Measurements from ENCODE around the gene PAGE2B.
"Not testable (repeated sequence)": the region's sequence is repeated elsewhere in the genome, so short reads cannot be mapped to it uniquely, and the experiment has no call there.

Gene PAGE2B

DNA sequence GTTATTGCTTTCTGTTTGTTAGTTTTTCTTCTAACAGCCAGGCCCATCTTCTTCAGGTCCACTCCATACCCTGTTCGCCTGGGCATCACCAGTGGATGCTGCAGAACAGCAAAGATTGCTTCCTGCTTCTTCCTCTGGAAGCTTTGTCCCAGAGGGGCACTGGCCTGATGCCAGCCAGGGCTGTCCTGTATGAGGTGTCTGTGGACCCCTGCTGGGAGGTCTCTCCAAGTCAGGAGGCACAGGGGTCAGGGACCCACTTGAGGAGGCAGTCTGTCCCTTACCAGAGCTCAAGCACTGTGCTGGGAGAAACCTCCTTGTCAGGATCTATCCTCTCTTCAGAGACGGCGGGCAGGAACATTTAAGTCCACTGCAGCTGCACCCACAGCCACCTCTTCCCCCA, 2.5 kb upstream of the PAGE2B start:
- Mint-ChIP-seq H3K4me1 (ENCODE audit: low read depth) (no peaks in the 10 kb centered on the region), H3K27me3 (peaks cover 77% of the 10 kb centered on the region), H3K36me3 (ENCODE audit: low read depth) (no peaks in the 10 kb centered on the region), H3K4me3 (no peak overlapping the region), H3K9me3 (no peaks in the 10 kb centered on the region), H3K27ac (no peak overlapping the region)
- DNase-seq = no peak

DNA sequence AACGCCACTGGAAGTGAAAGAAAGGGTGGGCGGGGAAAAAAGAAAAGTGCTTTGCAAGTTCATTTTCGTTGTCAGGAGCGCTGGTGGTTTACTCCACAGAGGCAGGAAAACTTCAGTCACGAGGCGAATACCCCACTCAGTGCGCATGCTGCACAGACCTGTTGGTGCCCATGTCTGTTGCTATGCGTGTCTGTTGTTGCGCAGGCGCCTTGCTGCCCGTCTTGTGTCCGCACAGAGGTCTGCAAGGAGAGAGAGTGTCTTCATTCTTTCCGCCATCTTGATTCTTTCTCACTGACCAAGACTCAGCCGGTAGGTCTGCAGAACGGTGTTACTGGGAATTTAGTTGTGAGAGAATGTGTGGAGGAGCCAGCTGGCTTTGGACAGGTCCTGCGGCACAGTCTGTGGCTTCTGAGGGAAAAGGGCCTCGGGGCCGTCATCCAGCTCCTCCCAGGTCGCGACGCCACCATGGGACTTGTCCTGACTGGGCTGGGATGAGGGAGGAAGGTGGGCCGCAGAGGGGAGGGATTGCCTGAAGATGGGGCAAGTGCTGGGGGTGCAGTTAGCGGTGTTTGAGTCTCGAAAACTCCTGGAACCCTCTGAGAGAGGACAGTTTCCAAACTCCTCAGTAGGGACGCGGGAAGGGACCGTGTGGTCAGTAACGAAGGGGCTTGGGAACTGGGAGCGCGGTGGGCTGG, 14.1 kb downstream of the PAGE2B start, which contains the start of gene PAGE2:
Gene PAGE2, plus strand, starts transcription at position 224 of the 695 bp plus-strand sequence. CDS start 1,003 bp downstream, outside the sequence.
- Mint-ChIP-seq H3K4me3 (no peak within 1 kb of the TSS), H3K27me3 (peaks cover 40% of the 10 kb centered on the region), H3K27ac (no peak within 1 kb of the TSS), H3K36me3 (ENCODE audit: low read depth) (no peaks in the 10 kb centered on the region), H3K9me3 (no peaks in the 10 kb centered on the region), H3K4me1 (ENCODE audit: low read depth) (no peaks in the 10 kb centered on the region)
- DNase-seq = no peak

DNA sequence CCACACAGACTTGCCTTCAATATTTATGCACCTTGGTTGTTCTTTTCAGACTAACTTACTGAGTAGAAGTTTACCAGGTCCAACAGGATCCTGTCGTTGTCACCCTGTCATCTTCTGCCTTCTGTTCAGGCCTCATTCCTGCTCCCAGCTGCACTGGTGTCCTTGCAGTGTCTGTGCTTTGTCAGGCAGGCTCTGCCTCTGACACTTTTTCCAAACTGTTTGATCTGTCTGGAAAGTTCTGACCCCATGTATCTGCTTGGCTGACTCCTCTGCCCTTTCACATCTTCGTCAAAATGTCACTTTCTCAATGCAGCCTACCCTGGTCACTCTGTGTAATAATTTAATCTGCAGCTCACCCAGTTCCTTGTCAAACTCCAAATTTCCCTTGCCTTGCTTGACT, 23.9 kb downstream of the PAGE2B start:
- H3K36me3 Mint-ChIP-seq (ENCODE audit: low read depth) = no peaks in the 10 kb centered on the region
- H3K4me1 Mint-ChIP-seq (ENCODE audit: low read depth) = no peaks in the 10 kb centered on the region
- H3K4me3 Mint-ChIP-seq = no peak overlapping the region

DNA sequence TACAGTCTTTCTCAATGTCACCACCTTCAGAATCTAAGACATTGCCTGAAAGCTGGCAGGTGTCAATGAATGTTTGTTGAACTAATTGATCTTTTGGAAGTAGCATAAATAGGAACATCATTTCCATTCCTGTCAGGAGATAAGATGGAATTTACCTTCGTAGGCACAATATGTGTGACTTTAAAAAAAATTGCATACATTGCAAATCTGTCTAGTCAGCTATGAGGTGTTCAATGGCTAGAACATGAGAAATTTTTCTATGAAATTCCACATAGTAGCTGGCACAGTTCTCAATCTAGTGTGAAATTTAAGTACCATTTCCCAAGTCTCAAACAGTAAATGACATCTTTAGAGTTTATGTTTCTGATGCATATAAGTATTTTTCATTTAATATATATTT, 24.3 kb downstream of the PAGE2B start:
- Mint-ChIP-seq H3K36me3 (ENCODE audit: low read depth) (no peaks in the 10 kb centered on the region), H3K27me3 (peaks cover 48% of the 10 kb centered on the region), H3K4me3 (no peak overlapping the region), H3K9me3 (no peaks in the 10 kb centered on the region), H3K27ac (no peak overlapping the region), H3K4me1 (ENCODE audit: low read depth) (no peaks in the 10 kb centered on the region)
- no peak for DNase-seq

More for the DNA sequence above, 23.9 kb downstream of the PAGE2B start:
- no peaks in the 10 kb centered on the region for H3K9me3 Mint-ChIP-seq
- no peak overlapping the region for H3K27ac Mint-ChIP-seq
- peaks cover 48% of the 10 kb centered on the region for H3K27me3 Mint-ChIP-seq
- no peak for DNase-seq

DNA sequence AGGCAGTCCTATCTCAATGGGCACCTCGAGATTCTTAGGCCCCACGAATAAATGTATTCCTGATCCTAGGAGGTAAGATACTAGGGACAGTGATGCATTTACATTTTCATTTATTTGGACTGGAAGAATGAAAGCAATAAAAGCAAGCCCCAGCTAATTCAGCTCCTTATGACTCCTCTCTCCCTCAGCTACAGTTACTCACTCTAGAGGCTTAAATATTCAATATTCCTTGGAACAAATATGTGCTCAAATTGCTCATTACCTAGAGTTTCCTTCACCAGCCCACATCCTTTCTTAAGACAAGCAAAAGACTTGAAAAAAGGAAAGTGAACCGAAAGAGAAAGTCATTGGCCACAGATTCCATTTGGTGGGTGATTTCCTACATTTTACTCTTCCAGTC, 27.9 kb downstream of the PAGE2B start:
- no peak overlapping the region for H3K4me3 Mint-ChIP-seq
- H3K27me3 Mint-ChIP-seq = peaks cover 27% of the 10 kb centered on the region
- no peak overlapping the region for H3K27ac Mint-ChIP-seq
- no peak for DNase-seq
- H3K9me3 Mint-ChIP-seq = no peaks in the 10 kb centered on the region
- H3K4me1 Mint-ChIP-seq (ENCODE audit: low read depth) = no peaks in the 10 kb centered on the region
- H3K36me3 Mint-ChIP-seq (ENCODE audit: low read depth) = no peaks in the 10 kb centered on the region

DNA sequence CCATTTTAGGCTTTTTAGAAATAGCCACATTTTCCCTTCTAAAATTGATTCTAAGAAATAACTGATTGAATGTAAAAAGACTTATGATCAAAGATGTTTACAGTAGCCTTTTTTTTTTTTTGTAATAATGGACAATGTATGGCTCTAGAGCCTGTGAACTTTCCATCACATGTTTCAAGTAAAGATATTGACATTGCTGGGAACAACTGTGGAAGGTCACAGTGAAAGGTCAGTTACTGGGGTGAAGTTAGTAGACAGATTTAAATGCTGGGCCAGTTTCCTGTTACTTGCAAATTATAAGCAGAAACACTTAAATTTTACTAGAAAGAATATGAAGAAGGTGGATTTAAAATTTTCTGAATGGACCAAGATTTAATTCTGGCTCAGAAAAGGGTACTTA, 32.4 kb downstream of the PAGE2B start:
- H3K27ac Mint-ChIP-seq = no peak overlapping the region
- H3K27me3 Mint-ChIP-seq = peaks cover 9% of the 10 kb centered on the region
- H3K9me3 Mint-ChIP-seq = no peaks in the 10 kb centered on the region

DNA sequence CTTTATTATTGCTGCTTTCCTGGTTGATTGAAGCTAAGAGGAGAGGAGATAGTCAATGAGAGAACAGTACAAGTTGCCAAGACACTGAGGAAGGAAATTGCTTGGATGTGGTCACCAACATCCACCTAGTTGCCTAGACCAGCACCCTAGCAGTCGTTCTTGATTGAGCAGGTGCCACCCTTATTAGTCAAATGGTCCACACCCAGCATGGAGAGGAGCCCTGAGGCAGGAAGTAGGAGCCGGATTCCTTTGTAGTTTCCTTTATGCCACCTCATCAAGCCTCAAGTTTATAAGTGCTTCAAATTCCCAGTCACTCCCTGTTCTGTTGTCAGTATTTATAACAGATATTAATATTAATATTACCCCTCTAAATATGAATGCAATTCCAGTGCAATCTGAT, 33.1 kb downstream of the PAGE2B start:
- H3K9me3 Mint-ChIP-seq = no peaks in the 10 kb centered on the region
- no peak overlapping the region for H3K4me3 Mint-ChIP-seq
- DNase-seq = no peak
- H3K27me3 Mint-ChIP-seq = peaks cover 10% of the 10 kb centered on the region
- no peaks in the 10 kb centered on the region for H3K4me1 Mint-ChIP-seq (ENCODE audit: low read depth)
- no peak overlapping the region for H3K27ac Mint-ChIP-seq
- H3K36me3 Mint-ChIP-seq (ENCODE audit: low read depth) = no peaks in the 10 kb centered on the region

More for the DNA sequence above, 32.4 kb downstream of the PAGE2B start:
- no peak for DNase-seq
- no peak overlapping the region for H3K4me3 Mint-ChIP-seq
- H3K36me3 Mint-ChIP-seq (ENCODE audit: low read depth) = no peaks in the 10 kb centered on the region
- no peaks in the 10 kb centered on the region for H3K4me1 Mint-ChIP-seq (ENCODE audit: low read depth)

DNA sequence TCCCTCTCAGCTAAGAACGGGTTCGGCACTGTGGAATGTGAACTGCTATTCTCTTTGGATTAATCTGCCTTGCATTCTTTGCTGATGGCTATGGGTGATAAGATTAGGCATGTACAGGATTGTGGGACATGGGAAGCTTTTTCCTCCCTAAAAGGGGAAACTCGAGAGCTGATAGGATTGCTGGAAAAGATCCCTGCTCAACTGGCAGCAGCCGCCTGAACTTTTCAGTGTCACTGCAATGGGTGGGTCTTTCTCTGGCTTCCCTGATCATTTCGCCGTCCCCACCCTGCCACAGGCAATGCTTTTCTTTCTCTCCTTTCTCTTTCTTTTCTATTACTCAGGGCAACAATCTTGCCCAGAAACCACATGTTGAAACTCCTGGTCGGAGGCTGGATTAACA, 34.5 kb downstream of the PAGE2B start:
- no peak overlapping the region for H3K27ac Mint-ChIP-seq
- peaks cover 6% of the 10 kb centered on the region for H3K27me3 Mint-ChIP-seq
- DNase-seq = no peak
- H3K4me1 Mint-ChIP-seq (ENCODE audit: low read depth) = no peaks in the 10 kb centered on the region
- H3K36me3 Mint-ChIP-seq (ENCODE audit: low read depth) = no peaks in the 10 kb centered on the region
- H3K9me3 Mint-ChIP-seq = no peaks in the 10 kb centered on the region
- no peak overlapping the region for H3K4me3 Mint-ChIP-seq

DNA sequence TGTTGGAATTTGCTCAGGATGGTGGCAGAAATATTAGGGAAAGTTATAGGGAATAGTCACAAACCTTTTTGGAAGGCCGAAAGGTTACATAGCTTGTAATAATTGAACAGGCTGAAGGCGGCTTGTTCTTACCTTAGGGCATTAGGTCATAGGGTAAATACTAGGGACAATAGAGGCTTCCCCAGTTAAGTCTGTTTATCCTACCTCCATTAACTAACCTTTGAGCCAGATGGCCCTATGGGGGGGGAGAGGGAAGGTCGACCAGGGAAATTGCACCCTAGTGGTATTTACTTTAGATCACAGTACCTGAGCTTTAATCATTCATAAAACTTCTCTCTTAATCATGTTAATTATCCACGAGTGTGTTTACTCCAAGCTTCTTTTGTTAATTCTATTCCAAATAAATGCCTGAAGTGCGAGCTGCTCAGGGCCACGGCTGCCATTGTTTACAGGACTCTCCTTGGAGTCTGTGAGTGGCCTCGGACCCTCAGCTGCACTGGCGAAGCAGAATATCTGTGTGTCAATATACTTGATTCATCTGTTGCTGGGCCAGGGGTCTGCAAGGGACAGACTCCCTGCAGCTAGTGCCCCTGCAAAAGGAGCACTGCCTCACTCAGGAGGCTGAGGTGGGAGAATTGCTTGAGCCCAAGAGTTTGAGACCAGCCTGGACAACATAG, 36.9 kb downstream of the PAGE2B start:
- no peaks in the 10 kb centered on the region for H3K4me1 Mint-ChIP-seq (ENCODE audit: low read depth)
- H3K4me3 Mint-ChIP-seq = no peak overlapping the region
- no peaks in the 10 kb centered on the region for H3K36me3 Mint-ChIP-seq (ENCODE audit: low read depth)
- H3K9me3 Mint-ChIP-seq = no peaks in the 10 kb centered on the region
- H3K27me3 Mint-ChIP-seq = peaks cover 12% of the 10 kb centered on the region
- no peak overlapping the region for H3K27ac Mint-ChIP-seq
- DNase-seq = no peak

DNA sequence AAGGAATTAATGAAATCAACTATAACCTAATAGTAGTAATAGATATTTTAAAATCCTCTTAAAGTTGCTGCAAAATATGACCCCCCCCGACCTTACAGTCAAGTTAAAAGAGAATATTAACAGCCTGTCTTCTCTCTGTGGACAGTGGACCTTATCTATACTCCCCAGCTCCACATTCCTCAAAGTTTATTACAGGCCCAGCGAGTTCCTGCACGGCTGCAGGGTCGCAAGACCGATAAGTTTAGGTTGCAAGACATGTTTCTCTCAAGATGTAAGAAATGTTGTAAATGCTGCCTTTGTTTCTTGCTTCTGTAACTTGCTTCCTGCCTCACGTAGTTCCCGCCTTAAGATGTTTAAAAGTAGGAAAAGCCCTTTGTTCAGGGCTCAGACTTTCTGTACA, 41.8 kb downstream of the PAGE2B start:
- H3K4me1 Mint-ChIP-seq (ENCODE audit: low read depth) = peaks cover 22% of the 10 kb centered on the region
- H3K4me3 Mint-ChIP-seq; H3K27ac Mint-ChIP-seq; H3K9me3 Mint-ChIP-seq; DNase-seq; H3K36me3 Mint-ChIP-seq (ENCODE audit: low read depth): not testable (repeated sequence)
- peaks cover 38% of the 10 kb centered on the region for H3K27me3 Mint-ChIP-seq

DNA sequence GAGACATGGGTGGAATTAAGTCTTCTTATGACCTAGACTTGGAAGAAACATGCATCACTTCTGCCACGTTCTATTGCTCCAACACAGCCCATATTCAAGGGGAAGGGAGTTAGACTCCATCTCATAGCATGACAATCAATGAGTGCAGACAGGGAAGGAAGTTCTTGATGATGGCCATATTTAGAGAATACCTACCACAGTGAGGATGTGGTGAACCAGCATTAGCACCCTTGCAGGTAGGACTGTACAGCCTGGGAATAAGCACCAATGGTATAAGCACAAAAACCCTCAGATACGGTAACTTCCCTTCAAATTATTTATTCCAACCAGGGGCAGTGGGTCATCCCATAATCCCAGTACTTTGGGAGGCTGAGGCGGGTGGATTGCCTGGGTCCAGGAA, 43.7 kb downstream of the PAGE2B start:
- no peak for DNase-seq
- Mint-ChIP-seq H3K4me1 (ENCODE audit: low read depth) (peaks cover 22% of the 10 kb centered on the region), H3K9me3 (no peaks in the 10 kb centered on the region), H3K36me3 (ENCODE audit: low read depth) (no peaks in the 10 kb centered on the region), H3K27me3 (peaks cover 50% of the 10 kb centered on the region), H3K4me3 (no peak overlapping the region), H3K27ac (no peak overlapping the region)

DNA sequence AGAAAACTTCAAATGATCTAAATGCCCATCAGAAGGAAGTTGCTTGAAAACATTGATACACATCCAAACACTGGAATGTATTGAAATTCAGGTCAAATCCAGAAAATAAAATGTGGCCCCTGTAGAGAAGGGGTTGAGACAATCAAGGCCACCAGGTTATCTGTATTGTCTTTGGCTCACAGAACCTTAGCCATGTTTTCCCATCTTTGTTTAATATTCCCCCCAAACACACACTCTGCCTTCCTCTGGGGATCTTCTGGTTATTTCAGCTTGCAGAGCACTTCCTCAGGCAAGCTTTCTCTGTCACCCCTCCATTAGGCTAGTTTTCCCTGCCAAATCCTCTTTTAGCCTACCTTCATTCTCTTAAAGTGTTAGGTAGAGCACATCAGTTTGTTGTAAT, 44.4 kb downstream of the PAGE2B start:
- Mint-ChIP-seq H3K27me3 (peaks cover 55% of the 10 kb centered on the region), H3K4me1 (ENCODE audit: low read depth) (peaks cover 22% of the 10 kb centered on the region), H3K4me3 (no peak overlapping the region), H3K27ac (no peak overlapping the region), H3K9me3 (no peaks in the 10 kb centered on the region), H3K36me3 (ENCODE audit: low read depth) (no peaks in the 10 kb centered on the region)
- DNase-seq = no peak

DNA sequence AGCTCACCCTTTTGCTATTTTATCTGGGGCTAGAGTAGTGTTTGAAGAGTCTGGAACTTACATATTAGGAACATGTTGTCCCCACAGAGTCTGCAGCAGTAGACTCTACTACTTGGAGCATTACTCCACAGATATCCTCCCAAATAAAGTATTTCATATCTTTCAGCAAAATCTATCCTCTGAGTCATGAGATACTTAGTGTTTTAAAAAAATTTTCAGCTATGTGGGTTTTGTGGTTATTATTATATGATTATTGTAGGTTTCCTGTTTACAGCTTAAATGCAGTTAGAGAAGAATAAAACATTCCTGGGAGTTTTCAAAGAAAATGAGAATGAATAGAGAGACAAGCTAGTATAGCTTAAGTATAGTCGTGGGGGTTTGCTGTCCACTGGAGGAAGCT, 44.9 kb downstream of the PAGE2B start:
- Mint-ChIP-seq H3K27me3 (peaks cover 51% of the 10 kb centered on the region), H3K4me3 (no peak overlapping the region), H3K4me1 (ENCODE audit: low read depth) (peaks cover 22% of the 10 kb centered on the region), H3K27ac (no peak overlapping the region), H3K36me3 (ENCODE audit: low read depth) (no peaks in the 10 kb centered on the region), H3K9me3 (no peaks in the 10 kb centered on the region)
- DNase-seq = no peak

DNA sequence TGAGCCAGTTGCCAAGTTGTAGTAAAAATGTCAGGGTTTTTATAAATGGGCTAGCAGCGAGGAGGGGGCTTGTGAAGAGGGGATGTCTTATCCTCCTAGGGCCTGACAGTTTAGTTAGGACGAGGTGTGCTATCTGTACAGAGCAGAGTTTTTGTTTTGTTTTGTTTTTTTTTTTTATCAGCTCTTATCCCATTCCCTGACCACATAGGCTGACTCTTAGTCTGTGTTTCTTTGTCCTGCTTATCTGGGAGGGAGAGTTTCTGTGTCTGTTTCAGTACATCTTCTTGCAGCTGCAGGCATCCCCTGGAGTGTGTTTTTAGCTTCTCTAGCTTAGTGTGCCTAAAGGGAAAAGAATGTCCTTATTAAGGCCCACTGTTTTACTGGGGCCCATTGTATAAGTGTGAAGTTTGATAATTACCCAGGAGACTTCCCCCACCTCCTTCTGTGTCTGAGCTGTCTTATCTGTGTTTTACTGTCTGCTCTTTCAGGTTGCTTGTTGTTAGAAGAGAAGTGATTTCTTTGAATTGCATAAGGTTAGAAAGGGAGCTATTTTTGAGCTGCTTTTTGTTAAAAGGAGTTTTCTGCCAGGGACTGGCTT, 46.0 kb downstream of the PAGE2B start:
- Mint-ChIP-seq H3K27ac (no peak overlapping the region), H3K36me3 (ENCODE audit: low read depth) (no peaks in the 10 kb centered on the region), H3K27me3 (peaks cover 55% of the 10 kb centered on the region), H3K4me1 (ENCODE audit: low read depth) (peaks cover 22% of the 10 kb centered on the region), H3K9me3 (no peaks in the 10 kb centered on the region), H3K4me3 (no peak overlapping the region)
- DNase-seq = no peak

DNA sequence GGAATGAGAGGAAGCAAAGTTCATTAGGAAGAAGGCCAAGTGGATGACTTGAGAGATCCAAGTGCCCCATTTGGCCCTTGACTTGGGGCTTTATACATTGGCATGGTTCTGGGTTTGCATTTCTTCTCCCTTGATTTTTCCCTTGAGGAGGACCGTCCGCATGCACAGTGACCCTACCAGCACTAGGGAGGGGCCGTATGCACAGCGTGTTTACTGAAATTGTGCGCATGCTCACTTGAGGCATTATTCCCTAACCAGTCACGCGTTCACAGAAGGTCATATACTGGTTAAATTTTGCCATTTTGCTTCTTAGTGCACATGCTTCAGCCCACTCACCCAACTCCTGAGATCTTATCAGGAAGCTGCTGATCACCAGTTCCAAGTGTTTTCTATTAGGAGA, 49.1 kb downstream of the PAGE2B start:
- DNase-seq = no peak
- Mint-ChIP-seq H3K36me3 (ENCODE audit: low read depth) (no peaks in the 10 kb centered on the region), H3K4me1 (ENCODE audit: low read depth) (peaks cover 16% of the 10 kb centered on the region), H3K9me3 (no peaks in the 10 kb centered on the region), H3K27ac (no peak overlapping the region), H3K27me3 (peaks cover 62% of the 10 kb centered on the region), H3K4me3 (no peak overlapping the region)

All from activated T-cell treated with anti-CD3 and anti-CD28 coated beads, Interleukin-2, amount 50 U/mL, for 24 hours (primary cell).